ENCODE results near the gene AFF2.

DNA sequence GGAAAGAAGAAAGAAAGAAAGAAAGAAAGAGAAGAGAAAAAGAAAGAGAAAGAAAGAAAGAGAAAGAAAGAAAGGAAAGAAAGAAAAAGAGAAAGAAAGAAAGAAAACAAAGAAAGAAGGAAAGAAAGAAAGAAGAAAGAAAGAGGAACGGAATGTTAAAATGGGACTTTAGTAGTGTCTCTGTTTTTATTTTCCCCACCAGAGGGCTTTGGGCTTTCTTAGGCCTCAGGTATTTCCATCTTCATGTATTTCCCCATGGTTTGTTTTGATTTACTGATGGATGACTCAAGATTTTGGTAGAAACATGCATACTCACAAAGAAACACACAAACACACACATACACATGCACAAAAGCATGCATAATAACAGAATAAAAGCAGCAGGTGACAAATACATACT, 181.2 kb downstream of the AFF2 start:
- TF ChIP-seq EZH2 (IDR thresholded peaks at IDR 0.05; ENCODE audit: insufficient read depth, poor library complexity, severe bottlenecking), result no peak
- TF ChIP-seq EZH2phosphoT487 (IDR thresholded peaks at IDR 0.05; ENCODE audit: insufficient read depth, low read depth), result no peak
